ENCODE results near the gene NME7. TPM values are rescaled to one million over a fixed set of nuclear protein-coding genes. Genes with fewer than 3 reads are reported as not detected.
"Not testable (repeated sequence)": the region's sequence is repeated elsewhere in the genome, so short reads cannot be mapped to it uniquely, and the experiment has no call there.

The NME7 gene
- total RNA-seq, 1 experiment from 2014 or later = 30.3 TPM

GRCh38 chr1:169287280-169287679 is 80.3 kb downstream of the NME7 start:
- ATAC-seq (no peak), DNase-seq (ENCODE audit: low read depth, low spot score) (no peak)
- CTCF ChIA-PET = no interaction called here
- BruUV-seq (replicated peaks) = no TSS peak
- Histone ChIP-seq H3K36me3 (ENCODE audit: control insufficient read depth, insufficient read depth, low read length) (no peaks in the 10 kb centered on the region), H3K27ac (ENCODE audit: low read length) (no peak overlapping the region), H3K27me3 (ENCODE audit: control insufficient read depth, insufficient read depth, low read length) (no peaks in the 10 kb centered on the region), H3K9me3 (ENCODE audit: control insufficient read depth, insufficient read depth, low read depth, low read length) (peaks cover 9% of the 10 kb centered on the region; the same call in 1 of the 2 replicates), H3K4me3 (ENCODE audit: low read depth in 2 of 2, low read length in 2 of 2) (no peak overlapping the region), H3K4me1 (ENCODE audit: control insufficient read depth, insufficient read depth, low read length) (0 out of 2 replicates have a peak, but pooled peaks cover 3% of the 10 kb centered on the region)
- in situ Hi-C loops (cut with HindIII; ENCODE audit: low pct_unique_long_range_greater_than_20kb, low sequenced_read_pairs) (no loop called here), intact Hi-C loops (cut with micrococcal nuclease; ENCODE audit: unreplicated experiment) (no loop called here)
- POLR2A ChIA-PET = interaction anchor here (0.6 kb wide), 1 partner anchor 21 kb away, joined by 3 read pairs; no protein-coding TSS in a partner anchor
- no peak for TF ChIP-seq CTCF (IDR thresholded peaks at IDR 0.05)
- TF ChIP-seq POLR2AphosphoS5 (IDR thresholded peaks at IDR 0.05; ENCODE audit: low read depth, low read length) = no peak
- no peak for TF ChIP-seq SIN3A (IDR thresholded peaks at IDR 0.05; ENCODE audit: borderline replicate concordance, insufficient read depth, low read depth, low read length)
- no peak for TF ChIP-seq TCF7L2 (IDR thresholded peaks at IDR 0.05; ENCODE audit: low read depth, low read length)
- TF ChIP-seq REST (IDR thresholded peaks at IDR 0.05; ENCODE audit: insufficient read depth in 1 of 2, low read depth in 2 of 2, low read length in 1 of 2) = no peak

- intact Hi-C loops (cut with micrococcal nuclease; ENCODE audit: unreplicated experiment); H3K27ac ChIP-seq (ENCODE audit: low read length); BruUV-seq (replicated peaks); CTCF ChIA-PET; in situ Hi-C loops (cut with HindIII; ENCODE audit: low pct_unique_long_range_greater_than_20kb, low sequenced_read_pairs); H3K9me3 ChIP-seq (ENCODE audit: control insufficient read depth, insufficient read depth, low read depth, low read length); H3K4me3 ChIP-seq (ENCODE audit: low read depth in 2 of 2, low read length in 2 of 2); DNase-seq (ENCODE audit: low read depth, low spot score); H3K36me3 ChIP-seq (ENCODE audit: control insufficient read depth, insufficient read depth, low read length); H3K27me3 ChIP-seq (ENCODE audit: control insufficient read depth, insufficient read depth, low read length); H3K4me1 ChIP-seq (ENCODE audit: control insufficient read depth, insufficient read depth, low read length); ATAC-seq; POLR2A ChIA-PET: not testable (repeated sequence)
Measured at GRCh38 chr1:169281562-169281961, 86.0 kb downstream of the NME7 start.

GRCh38 chr1:169271098-169271497 is 96.5 kb downstream of the NME7 start:
- in situ Hi-C loops (cut with HindIII; ENCODE audit: low pct_unique_long_range_greater_than_20kb, low sequenced_read_pairs) = no loop called here
- Histone ChIP-seq H3K27me3 (ENCODE audit: control insufficient read depth, insufficient read depth, low read length) (no peaks in the 10 kb centered on the region), H3K9me3 (ENCODE audit: control insufficient read depth, insufficient read depth, low read depth, low read length) (no peaks in the 10 kb centered on the region), H3K4me1 (ENCODE audit: control insufficient read depth, insufficient read depth, low read length) (no peaks in the 10 kb centered on the region), H3K27ac (ENCODE audit: low read length) (no peak overlapping the region), H3K4me3 (ENCODE audit: low read depth in 2 of 2, low read length in 2 of 2) (no peak overlapping the region), H3K36me3 (ENCODE audit: control insufficient read depth, insufficient read depth, low read length) (no peaks in the 10 kb centered on the region)
- intact Hi-C loops (cut with micrococcal nuclease; ENCODE audit: unreplicated experiment) = no loop called here
- TF ChIP-seq SIN3A (IDR thresholded peaks at IDR 0.05; ENCODE audit: borderline replicate concordance, insufficient read depth, low read depth, low read length) = no peak
- peak; percentile 11; the same call in 1 of the 2 replicates for TF ChIP-seq CTCF (IDR thresholded peaks at IDR 0.05)
- DNase-seq (ENCODE audit: low read depth, low spot score) = no peak
- no TSS peak for BruUV-seq (replicated peaks)
- ChIA-PET POLR2A (no interaction called here), CTCF (no interaction called here)
- ATAC-seq = no peak
